Measurements from ENCODE around the gene AOC2. TPM values are rescaled to one million over a fixed set of nuclear protein-coding genes. Genes with fewer than 3 reads are reported as not detected.

The AOC2 gene
- total RNA-seq, 2 experiments from 2014 or later: 2.4 to 2.6 TPM

DNA sequence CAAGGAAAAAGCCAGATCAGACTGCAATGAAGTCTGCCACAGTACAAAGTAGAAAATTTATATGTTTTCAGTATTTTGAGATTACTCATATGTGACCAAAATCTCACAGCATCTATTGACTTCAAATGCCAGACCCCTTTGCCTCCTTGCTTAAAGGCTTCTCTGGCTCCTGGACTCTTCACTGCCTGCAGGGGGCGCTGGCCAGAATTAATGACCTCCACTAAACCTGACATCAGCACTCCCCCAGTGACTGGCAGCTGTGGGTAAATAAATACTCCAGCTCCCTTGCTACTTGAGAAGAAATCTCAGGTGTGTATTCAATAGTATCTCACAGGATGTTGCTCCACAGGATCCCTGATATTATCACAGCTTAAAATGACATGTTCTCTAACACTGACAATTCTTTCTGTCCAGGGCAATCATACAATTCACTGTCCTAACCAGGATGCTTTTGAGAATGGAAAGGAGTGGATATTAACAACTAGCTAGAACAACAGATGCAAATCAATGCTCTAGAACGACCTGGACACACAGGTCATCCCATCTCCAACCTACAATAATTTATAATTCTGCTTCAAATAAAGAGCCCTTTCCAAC lies 24.3 kb upstream of the AOC2 start:
- ChIA-PET CTCF (interaction anchor here (0.6 to 1.6 kb wide), 7 partner anchors 9 to 296 kb away, joined by 3 to 6 read pairs (median 3); no protein-coding TSS in a partner anchor), POLR2A (no interaction called here)

DNA sequence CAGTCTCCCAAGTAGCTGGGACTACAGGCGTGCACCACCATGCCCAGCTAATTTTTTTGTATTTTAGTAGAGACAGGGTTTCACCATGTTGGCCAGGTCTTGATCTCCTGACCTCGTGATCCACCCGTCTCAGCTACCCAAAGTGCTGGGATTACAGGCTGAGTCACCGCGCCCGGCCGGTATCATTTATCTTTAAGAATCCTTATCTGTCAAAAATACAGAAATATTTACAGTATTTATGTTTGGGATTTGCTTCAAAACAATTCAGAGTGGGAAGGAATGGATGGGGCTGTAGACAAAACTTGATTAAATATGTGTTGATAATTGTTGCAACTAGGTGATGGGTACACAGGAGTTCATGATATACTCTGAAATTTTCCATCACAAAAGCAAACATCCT lies 23.2 kb upstream of the AOC2 start:
- ChIA-PET POLR2A (no interaction called here), CTCF (interaction anchor here (1.0 to 1.6 kb wide), 3 partner anchors 17 to 36 kb away, joined by 3 to 6 read pairs (median 4); no protein-coding TSS in a partner anchor)

DNA sequence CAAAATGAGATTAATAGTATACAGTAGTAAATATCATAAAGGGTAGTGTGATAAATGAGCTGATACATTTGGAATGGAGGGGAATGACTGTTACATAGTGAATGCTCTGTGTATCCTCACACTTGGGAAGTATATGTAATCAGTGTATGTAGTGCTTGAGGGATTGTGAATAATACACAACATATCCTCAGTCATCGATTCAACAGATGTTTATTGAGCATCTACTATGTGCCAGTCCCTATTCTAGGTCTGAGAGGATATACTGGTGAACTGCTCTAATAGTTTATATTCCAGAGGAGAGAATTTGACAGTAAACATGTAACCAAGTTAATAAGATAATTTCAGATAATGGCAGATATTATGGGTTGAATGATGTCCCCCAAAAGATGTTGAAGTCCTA lies 16.9 kb upstream of the AOC2 start:
- CTCF ChIA-PET: no interaction called here
- POLR2A ChIA-PET: no interaction called here

DNA sequence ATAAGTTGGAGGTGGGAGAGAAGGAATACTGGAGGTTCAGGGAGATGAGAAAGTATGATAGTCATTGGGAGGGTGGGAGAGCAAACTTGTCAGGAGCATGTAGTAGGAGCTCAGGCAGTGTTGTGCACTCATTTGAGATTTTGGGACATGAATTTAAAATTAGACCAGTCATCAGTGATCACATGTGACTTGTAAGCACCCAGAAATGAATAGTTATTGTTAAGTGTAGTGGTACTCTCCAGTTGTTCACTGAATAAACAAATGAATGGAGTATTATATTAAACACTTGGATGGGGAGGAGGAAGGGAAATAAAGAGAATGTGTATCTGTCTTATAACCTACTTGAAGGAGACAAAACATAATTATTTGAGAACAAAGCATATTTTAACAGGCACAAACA lies 13.4 kb upstream of the AOC2 start:
- CTCF ChIA-PET: no interaction called here
- POLR2A ChIA-PET: no interaction called here

DNA sequence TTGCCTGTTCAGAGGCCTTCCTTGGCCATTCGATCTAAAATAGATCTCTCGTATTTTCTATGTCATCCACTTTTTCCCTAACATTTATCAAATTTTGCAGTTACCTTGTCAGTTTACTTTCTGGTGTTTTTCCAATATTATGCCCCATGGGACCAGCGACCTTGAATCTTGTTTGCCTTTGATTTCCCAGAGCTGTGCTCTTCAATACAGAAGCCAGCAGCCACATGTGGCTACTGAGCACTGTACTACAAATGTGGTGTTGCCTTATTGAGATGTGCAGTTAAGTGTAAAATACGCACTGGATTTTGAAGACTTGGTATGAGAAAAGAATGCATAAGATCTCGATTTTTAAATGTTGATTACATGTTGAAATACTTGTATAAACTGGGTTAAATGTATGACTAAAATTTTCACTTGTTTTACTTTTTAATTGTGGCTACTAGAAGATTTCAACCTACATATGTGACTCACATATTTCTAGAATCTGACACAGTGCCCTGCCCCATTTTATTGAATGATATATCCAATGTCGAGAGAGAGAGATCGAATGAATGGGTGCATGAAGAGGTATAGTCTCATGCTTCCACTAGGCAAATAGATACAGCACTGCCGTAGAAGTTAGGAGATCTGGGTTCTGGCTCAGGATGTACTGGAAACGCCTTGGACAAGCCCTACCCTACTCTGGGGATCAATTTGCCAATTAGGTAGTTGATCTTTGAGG lies 12.0 kb upstream of the AOC2 start:
- CTCF ChIA-PET: interaction anchor here (0.9 to 3.0 kb wide), 4 partner anchors 8 to 166 kb away, joined by 3 to 18 read pairs (median 6); partner anchors contain the start of genes BECN1 and RPL27

DNA sequence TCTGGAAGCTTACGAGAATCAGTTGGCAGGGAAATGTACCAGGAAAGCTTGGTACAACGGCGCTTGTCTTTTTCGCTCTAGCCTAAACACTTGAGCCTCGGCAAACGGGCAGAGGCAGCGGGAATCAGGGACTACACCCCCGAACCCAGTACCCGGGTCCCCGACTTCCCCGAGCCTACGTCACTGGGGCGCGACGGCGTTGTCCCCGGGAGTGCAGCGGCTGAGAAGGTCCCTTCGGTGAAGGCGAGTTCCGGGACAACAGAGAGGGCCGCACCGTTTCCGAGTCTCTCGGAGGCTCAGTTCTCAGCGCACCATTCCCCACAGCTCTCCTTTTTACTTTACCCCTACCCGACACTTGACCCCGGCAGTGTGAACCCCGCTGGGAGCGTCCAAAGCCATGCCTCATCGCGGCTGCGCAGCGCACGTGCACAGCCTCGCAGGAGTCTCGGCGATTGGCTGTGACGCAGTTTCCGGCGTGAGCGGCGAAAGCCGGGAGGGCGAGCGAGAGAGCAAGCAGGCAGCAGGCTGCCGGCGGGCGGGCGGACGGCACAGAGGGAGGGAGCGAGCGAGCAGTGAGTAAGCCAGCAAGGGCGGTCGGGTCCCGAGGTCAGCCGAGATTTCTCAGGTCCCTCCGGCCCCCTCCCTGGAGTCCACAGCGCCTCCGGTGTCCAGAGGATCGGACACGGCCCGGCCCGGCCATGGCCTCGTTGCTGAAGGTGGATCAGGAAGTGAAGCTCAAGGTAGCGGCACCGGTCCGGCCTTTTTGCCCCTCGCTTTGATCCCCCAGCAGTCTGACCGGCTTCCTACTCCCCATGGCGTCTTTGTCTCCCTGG lies 11.2 kb upstream of the AOC2 start, which contains the start of gene PSME3:
TSS of gene PSME3 (plus strand) at position 464 of the 833 bp plus-strand sequence. CDS start at position 699, 235 bp downstream.
- CTCF ChIA-PET: interaction anchor here (0.9 to 3.0 kb wide), 5 partner anchors 9 to 165 kb away, joined by 3 to 18 read pairs (median 4); partner anchors contain the start of genes BECN1 and RPL27
- POLR2A ChIA-PET: interaction anchor here (0.7 to 1.9 kb wide), 7 partner anchors 9 to 229 kb away, joined by 4 to 15 read pairs (median 5); partner anchors contain the start of genes BECN1, RPL27 and VPS25

More for the DNA sequence above, 12.0 kb upstream of the AOC2 start:
- POLR2A ChIA-PET: interaction anchor here (0.9 to 1.9 kb wide), 4 partner anchors 8 to 228 kb away, joined by 5 to 15 read pairs (median 6); partner anchors contain the start of genes BECN1 and RPL27

DNA sequence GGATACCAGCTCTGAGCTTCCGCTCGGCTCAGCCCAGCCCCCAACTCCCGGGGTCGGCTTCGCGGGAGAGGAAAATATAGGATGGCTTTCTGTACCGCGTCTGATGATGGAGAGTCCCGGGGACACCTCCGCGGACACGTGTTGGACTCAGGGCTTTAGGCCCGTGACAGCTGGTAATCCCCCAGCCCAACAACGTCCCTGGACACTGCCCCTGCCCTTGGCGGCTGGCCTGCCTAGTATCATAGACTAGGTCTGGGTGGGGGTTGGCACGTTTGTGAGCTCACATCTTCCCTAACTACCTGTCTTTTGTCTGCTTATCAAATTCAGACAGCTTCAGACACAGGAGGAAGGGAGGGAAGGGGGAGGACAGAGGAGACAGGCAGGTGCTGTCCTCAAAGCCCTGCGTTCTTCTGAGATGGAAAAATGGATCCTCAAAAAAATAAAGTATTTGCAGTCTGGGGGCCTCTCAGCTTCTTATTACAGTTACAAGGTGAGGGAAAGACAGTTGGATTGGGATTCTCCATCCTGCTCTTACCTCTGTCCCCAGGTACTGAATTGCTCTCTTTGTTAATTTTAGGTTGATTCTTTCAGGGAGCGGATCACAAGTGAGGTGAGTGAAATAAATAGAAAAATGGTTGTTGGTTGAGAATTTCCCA lies 10.5 kb upstream of the AOC2 start:
- POLR2A ChIA-PET: interaction anchor here (0.7 to 1.9 kb wide), 6 partner anchors 9 to 229 kb away, joined by 4 to 15 read pairs (median 4); partner anchors contain the start of genes BECN1, RPL27 and VPS25
- CTCF ChIA-PET: interaction anchor here (1.3 to 3.0 kb wide), 4 partner anchors 9 to 164 kb away, joined by 4 to 18 read pairs (median 6); partner anchors contain the start of genes BECN1 and RPL27

DNA sequence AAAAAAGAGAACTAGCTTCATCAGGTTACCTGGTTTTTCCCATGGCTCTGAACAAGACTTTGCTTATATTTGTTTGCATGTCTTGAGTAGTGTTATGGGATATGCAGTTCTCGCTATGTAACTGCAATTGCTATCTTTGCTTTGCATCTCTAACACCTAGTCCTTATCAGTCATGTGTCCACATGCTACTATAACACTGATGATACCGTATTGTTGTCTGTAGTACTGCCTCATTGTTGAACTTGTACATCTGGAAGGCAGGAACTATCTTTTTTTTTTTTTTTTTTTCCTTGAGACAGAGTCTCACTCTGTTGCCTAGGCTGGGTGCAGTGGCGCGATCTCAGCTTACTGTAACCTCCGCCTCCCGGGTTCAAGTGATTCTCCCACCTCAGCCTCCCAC lies 8.6 kb upstream of the AOC2 start:
- ChIA-PET POLR2A (no interaction called here), CTCF (interaction anchor here (3.1 kb wide), 1 partner anchor 11 kb away, joined by 10 read pairs; the partner anchor contains the start of gene BECN1)

DNA sequence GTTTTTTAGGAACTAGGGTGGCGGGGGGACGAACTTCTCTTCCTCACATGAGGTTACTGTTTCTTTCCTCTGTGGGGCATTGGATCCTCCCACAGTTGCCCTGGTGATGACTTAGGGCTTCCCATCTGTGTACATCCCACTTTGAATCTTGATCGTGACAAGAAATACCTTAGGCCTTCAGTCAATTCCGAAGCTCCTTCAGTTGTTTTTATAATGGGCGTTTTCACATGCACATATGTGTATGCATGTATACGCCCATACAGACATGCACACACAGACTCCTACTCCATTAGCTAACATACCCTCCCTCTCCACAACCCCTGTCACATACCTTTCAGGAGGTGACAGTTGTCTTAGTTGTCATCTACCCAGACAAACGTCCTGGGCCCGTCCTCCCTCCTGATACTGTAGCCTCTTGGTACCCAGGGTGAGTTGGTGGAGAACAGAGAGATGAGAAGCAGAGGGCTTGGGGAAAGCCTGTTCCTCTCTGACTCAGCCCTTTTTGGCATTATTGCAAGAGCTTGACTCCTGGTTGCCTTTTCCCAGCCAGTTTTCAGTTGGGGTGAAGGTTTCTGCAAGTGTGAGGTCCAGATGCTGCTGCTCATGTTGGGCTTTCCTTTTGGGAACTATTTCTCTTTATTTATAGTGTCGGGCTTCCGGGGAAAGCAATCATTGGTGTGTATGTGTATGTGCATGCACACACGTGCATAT lies 2.2 kb upstream of the AOC2 start:
- POLR2A ChIA-PET: interaction anchor here (0.7 kb wide), 1 partner anchor 22 kb away, joined by 3 read pairs; no protein-coding TSS in a partner anchor

DNA sequence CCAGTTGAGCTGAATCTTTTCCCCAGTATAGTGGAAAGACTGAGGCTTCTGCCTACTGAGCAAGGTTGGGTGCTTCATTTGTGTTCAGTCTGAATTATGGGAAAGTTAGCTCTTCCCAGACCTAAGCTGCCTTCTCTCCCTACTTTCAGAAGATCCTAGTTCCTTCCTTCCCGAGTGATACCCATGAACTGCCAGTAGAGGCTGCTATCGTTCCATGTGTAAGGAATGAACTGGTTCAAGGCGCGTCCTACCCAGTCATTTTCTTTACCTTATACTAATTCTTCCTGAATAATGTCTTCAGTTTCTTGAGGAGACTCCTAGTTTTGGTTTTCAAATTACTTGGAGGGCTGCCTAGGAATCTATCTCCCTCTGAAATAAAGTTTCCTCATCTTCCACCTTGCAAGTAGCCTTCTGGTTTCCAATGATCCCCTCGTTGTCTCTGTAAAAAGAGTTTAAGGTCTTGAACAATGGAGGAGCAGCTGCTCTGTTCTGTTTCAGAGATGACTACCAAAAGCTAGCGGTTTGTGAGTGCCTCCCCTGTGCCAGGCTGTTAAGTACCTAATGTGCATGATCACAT lies 934 bp upstream of the AOC2 start:
- ChIA-PET POLR2A (no interaction called here), CTCF (interaction anchor here (1.5 kb wide), 1 partner anchor 10 kb away, joined by 4 read pairs; no protein-coding TSS in a partner anchor)

More for the DNA sequence above, 2.2 kb upstream of the AOC2 start:
- CTCF ChIA-PET: interaction anchor here (0.9 to 1.5 kb wide), 3 partner anchors 8 to 95 kb away, joined by 3 to 4 read pairs (median 3); no protein-coding TSS in a partner anchor

DNA sequence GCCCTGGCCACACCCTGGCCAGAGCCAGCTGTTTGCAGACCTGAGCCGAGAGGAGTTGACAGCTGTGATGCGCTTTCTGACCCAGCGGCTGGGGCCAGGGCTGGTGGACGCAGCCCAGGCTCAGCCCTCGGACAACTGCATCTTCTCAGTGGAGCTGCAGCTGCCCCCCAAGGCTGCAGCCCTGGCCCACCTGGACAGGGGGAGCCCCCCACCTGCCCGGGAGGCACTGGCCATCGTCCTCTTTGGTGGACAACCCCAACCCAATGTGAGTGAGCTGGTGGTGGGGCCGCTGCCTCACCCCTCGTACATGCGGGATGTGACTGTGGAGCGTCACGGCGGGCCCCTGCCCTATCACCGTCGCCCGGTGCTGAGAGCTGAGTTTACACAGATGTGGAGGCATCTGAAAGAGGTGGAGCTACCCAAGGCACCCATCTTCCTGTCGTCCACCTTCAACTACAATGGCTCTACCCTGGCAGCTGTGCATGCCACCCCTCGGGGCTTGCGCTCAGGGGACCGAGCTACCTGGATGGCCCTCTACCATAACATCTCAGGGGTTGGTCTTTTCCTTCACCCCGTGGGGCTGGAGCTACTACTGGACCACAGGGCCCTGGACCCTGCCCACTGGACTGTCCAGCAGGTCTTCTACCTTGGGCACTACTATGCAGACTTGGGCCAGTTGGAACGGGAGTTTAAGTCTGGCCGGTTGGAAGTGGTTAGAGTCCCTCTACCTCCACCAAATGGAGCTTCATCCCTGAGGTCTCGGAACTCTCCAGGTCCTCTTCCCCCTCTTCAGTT lies 578 bp downstream of the AOC2 start:
- CTCF ChIA-PET: interaction anchor here (1.3 to 2.0 kb wide), 3 partner anchors 21 to 153 kb away, joined by 3 to 8 read pairs (median 5); partner anchors contain the start of genes BECN1 and RPL27
- POLR2A ChIA-PET: interaction anchor here (0.5 to 1.7 kb wide), 4 partner anchors 11 to 153 kb away, joined by 3 to 4 read pairs (median 4); partner anchors contain the start of genes BECN1, PSME3 and RPL27

DNA sequence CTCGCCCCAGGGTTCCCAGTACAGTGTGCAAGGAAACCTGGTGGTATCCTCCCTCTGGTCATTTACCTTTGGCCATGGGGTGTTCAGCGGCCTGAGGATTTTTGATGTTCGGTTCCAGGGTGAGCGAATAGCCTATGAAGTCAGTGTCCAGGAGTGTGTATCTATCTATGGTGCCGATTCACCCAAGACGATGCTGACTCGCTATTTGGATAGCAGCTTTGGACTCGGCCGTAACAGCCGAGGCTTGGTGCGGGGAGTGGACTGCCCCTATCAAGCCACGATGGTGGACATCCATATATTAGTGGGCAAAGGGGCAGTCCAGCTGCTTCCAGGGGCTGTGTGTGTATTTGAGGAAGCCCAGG lies 1.2 kb downstream of the AOC2 start:
- ChIA-PET POLR2A (interaction anchor here (1.0 to 1.7 kb wide), 3 partner anchors 12 to 152 kb away, joined by 3 to 4 read pairs (median 3); partner anchors contain the start of genes BECN1, PSME3 and RPL27), CTCF (interaction anchor here (0.6 to 2.0 kb wide), 4 partner anchors 22 to 1172 kb away, joined by 3 to 8 read pairs (median 4); partner anchors contain the start of genes BECN1 and RPL27)

DNA sequence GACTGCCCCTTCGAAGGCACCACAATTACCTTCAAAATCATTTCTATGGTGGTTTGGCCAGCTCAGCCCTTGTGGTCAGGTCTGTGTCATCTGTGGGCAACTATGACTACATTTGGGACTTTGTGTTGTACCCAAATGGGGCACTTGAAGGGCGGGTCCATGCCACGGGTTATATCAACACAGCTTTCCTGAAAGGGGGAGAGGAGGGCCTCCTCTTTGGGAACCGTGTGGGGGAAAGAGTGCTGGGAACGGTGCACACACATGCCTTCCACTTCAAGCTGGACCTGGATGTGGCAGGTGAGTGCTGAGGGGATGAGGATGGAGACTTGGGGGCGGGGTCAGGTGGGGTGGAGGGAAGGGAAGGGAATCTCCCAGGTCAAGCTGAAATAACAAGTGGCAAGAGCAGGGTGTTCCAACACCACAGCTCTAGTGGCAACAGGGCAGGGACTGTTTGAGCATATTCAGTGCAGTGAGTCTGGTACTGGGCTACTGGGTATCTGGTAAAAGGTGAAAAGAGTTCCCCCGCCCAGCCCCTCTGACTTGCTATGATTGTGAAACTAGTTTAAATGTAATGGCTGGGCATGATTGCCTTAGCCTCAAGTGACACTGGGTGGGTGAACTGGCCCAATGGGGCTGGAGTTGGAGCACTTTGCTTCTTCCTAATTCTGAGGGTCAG lies 1.7 kb downstream of the AOC2 start:
- POLR2A ChIA-PET: interaction anchor here (1.0 to 1.7 kb wide), 3 partner anchors 13 to 152 kb away, joined by 3 to 4 read pairs (median 3); partner anchors contain the start of genes BECN1, PSME3 and RPL27
- CTCF ChIA-PET: interaction anchor here (0.6 to 2.0 kb wide), 4 partner anchors 13 to 1172 kb away, joined by 3 to 8 read pairs (median 3); partner anchors contain the start of genes PSME3 and RPL27

DNA sequence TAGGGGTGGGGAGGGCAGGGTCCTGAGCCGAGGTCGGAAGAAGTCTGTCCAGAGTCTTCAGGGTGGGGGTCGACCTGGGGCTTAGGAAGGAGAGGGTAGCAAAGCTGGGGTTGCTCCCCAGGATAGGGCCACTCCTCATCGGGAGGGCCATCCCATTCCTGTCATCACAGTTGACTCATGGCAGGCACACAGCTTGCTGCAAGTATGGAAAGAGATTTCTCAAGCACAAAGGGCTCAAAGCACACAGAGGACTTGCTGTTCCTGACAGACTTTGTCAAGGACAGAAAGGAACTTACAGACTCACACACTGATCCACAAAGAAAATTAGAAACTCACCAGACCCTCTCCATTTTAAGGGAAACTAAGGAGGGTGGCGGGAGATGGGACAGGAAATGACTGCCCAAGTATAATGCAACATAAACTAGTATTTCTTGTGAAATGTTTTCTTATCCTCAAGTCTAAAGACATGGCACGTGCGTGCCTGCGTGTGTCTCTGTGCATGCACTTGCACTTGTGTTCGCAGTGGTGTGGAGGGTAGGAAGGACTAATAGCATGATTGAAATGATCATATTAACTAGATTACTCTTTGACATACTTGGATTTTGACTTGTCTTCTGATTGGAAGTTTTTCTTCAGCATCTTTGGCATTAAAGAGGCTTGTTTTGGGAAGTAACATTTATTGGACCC lies 2.4 kb downstream of the AOC2 start:
- POLR2A ChIA-PET: interaction anchor here (1.7 kb wide), 1 partner anchor 13 kb away, joined by 4 read pairs; the partner anchor contains the start of gene PSME3
- CTCF ChIA-PET: interaction anchor here (0.9 to 2.0 kb wide), 2 partner anchors 14 to 151 kb away, joined by 3 to 8 read pairs; partner anchors contain the start of genes PSME3 and RPL27

DNA sequence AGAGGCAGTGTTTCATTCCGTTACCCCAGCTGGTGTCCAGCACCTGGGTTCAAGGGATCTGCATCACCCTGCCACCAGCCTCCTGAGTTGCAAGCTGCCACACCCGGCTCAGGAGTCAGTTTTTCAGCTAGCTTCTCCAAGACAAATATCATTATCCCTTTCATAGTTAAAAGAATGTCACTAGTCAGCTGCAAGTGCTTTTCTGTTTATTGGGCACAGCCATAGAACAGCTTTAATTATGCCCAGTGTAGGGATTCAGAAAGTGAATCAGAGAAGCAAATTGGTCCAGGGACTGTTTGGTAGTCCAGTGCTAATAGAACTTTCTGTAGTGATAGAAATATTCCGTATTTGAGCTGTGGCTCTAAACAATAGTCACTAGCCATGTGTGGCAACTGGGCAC lies 3.7 kb downstream of the AOC2 start:
- ChIA-PET POLR2A (interaction anchor here (0.6 kb wide), 2 partner anchors 31 to 156 kb away, joined by 3 read pairs; no protein-coding TSS in a partner anchor), CTCF (interaction anchor here (0.6 to 0.7 kb wide), 3 partner anchors 8 to 117 kb away, joined by 3 to 4 read pairs (median 3); no protein-coding TSS in a partner anchor)
